T follicular helper cell (primary cell): Measurements from ENCODE around the gene ABCC12.
A peak's percentile ranks its signal among the peaks of the same experiment; 100 is the strongest.

Experiments used
- DNase-seq: peaks from one replicate; pipeline ENCODE4 v3.0.0-alpha.2; 2020; ENCODE audit warnings: low read depth

The ABCC12 gene

DNA sequence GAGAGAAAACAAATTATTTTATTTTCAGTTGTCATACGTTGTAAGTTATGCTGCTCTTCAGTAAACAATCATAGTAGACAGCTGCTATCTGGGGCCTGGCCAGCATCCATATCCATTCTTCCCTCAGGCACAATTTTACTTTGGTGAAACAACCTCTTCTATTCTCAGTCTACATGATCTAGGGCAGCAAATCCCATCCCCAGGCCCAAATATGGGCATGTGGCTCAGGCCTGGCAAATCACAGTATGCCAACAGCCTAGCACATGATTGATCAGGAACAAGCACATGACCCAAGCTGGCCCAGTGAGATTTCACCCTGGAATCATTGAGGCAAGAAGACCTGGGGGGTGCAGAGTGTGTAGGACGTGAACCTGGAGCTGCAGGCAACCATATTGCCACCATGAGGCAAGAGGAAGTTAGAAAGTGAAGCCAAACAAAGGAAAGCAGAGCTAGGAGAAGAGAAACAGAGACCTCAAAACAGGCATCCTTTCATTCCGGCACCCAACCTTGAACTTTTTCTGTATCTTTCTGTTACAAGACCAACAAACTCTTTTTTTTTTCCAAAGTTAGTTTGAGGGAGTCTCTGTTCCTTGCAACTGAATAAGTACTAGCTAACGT, 10.3 kb upstream of the ABCC12 start:
- DNase-seq: no peak

DNA sequence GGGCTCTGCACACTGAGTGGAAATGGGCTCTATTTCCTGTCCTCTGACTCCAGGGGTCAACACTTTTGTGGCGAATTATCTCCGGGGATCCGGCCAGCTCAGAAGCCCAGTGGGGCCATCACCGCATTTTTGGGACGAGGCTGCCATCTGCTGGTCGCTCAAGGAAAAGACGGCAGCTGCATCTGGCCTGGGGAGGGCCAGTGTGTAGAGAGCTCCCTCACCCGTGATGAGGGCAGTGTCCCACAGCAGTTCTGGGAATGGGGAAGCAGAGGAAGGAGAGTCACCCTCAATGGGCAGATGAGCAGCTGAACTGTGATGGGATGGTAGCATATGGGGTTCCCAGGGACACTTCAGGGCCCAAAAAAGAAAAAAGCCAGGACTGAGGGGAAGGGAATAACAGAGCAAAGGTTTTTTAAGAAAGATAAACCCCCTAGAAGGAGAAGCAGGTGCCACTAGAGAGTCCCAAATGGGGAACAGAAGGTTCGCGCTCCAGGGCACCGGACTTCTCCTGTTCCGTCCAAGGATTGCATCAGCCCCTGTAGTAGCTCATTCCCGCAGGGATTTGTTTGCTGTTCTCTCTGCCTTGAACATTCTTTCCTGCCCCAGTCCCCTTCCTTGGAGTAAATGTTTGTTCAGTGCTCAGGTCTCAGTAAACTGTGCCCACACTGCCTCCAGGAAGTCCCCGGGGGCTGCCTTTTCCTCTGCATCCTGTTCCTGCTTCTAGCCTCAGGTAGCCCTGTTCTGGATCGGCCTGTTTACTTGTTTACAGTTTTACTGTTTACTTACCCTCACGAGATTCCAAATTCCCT, 9.3 kb upstream of the ABCC12 start:
- DNase-seq: peak; percentile 43

DNA sequence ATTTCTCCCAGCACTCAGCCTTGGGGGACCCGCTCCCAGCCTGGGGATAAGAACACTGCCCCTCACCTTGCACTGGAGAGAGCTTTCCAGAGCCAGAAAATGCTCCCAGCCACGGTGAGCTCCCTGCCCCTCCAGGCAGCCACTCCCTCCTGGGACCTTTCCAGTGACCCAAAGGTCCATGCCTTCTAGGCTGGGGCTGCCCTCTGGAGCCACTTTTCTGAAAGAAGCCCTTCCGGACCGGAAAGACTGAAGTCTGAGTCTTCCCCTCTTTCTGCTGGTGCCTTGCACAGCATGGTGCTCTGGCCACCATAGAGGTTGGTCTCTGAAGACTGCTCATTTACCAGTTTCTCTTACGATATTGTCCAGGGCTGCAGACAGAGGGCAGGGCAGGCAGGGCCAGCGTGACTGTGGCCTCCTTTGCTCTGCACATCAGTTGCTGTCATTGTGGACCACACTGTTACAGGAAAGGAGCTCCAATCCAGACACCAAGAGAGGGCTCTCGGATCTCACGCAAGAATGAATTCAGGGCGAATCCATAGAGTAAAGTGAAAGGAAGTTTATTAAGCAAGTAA, 7.1 kb upstream of the ABCC12 start:
- no peak for DNase-seq

DNA sequence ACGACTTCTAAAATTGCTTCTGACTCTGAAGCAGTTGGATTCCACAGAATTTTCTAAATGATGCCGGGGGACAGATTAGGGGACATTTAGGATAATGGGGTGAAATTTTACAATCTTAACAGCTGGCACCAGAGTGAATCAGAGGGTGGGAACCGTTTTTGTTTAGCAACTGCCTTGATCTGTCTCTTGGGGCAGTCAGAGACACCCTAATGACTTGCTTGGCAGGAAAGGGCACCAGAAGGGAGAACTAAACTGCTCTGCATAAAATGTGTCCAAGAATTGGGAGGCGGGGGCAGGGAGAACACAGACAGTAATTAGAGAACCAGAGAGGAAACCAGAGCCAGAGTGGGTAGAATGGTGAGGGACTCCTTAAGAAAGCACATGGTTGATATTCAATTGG, 6.1 kb upstream of the ABCC12 start:
- DNase-seq: no peak

DNA sequence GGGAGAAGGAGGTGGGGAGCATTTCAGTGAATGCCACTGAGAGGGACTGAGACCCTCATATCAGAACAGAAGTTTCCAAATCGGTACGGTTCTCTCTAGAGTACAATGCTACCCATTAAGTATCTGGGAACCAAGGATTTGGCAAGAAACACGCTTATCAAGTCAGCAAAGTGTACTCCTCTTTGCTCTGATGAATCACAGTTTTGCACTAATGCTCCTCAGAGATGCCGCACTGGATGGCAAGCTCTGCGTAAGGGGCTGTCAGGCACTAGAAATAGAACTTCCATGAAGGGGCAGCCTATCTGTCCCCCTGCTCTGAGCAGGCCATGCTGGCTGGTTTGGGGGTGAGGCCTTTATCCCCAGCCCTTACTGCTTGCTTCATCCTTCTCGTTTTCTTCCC, 4.8 kb upstream of the ABCC12 start:
- DNase-seq: no peak

DNA sequence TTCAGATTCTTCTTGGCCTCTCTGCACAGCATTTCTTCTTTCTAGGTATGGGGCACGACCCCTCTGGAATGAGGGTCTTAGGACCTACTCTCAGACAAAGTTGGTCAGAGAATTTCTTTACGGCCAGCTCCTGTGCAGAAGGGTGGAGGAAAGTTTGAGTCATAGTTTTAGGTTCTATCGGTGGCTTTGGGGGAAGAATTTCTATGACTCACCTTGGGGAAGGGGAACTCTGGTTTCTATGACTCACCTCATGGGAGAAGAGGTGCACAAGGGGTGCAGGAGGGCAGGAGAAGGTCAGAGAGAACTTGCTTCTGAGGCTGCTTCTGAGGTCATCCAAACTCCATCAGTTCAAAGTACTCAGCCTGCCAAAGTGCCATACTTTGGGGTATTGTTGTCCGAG, 2.5 kb upstream of the ABCC12 start:
- DNase-seq: no peak

DNA sequence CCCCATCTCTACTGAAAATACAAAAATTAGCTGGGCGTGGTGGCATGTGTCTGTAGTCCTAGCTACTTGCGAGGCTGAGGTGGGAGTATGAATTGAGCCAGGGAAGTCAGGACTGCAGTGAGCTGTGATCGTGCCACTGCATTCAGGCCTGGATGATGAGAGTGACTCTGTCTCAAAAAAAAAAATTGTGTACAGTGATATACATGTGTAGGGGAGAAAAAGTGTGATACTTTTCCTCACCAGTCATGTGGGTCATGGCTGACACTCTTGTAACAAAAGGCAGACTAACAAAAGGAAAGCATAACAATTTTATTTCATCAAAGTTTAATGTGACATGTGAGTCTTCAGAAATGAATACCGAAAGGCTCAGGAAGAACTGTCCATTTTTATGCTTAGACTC, 2.0 kb upstream of the ABCC12 start:
- DNase-seq: no peak

DNA sequence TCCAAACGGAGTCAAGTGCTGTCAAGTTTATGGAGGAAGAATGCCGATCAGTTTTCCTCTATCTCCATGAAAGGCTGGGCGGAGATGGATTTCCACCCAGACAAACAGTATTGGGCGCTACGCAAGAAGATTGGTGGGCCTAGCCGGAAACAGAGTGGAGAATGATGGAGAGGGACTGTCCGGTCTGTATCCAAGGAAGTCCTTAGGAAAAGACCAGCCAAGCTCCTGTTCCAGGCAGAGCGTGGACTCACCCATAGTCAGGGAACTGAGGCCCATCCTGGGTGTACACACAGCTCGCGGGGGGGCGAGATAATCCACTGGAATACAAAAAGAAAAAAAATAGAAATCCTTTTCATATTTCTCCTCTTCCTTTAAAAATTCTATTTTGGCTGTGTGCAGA, 1.5 kb upstream of the ABCC12 start:
- DNase-seq: no peak

DNA sequence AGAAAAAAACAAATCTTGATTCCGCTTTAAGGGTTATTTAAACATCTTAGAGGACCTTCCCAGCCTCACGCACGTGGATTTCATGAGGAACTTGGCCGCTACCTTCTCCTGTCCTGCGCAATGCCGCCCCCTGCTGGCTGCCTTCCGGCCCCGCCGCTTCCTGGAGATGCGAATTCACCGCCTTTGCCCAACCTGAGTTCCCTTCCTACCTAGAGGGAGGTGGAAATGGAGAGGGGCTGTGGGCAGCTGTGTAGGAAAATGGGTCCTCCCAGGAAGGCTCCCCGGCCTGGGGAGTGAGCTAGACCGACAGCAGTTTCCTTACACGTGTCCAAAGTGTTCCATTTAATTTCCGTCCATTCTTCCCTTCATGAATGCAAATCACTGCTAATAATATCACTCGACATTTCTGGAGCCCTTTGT, 1.0 kb upstream of the ABCC12 start:
- peak; percentile 71 for DNase-seq

DNA sequence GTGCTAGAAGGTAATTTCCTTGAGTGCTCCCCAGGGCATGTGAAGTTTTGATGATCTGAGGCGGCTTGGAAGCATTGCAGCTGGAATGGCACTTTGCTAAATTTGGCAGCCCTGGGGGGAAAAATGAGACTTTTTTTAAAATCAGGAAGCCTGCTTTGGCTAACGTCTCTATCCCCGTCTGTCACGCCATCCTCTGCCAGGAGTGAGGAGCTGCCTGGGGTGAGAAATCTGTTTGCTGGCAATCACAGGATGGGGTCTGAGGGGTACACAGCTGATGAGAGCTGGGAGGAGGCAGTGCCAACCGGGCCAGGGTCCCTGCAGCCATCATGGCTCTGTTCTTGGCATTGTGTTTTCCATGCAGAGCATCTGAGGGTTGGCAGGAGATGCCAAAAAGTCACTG, 2.0 kb downstream of the ABCC12 start:
- no peak for DNase-seq

DNA sequence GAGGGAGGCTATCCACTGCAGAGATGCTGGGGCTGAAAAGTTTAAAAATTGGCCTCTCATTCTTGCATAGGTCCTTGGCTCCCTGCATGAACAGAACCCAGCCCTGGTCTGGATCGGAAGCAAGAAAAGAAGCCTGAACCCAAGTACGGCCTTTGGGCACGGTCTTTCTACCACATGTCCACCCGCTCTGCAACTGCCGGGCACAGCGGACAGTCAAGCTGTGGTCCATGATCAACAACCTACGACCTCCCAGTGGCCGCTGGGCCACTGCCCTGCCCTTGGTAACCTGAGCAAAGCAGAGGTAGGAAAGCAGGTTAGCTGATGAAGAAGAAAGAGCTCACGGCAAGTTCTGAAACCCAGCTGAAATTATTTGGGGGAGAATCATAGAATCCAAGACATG, 3.6 kb downstream of the ABCC12 start:
- no peak for DNase-seq

DNA sequence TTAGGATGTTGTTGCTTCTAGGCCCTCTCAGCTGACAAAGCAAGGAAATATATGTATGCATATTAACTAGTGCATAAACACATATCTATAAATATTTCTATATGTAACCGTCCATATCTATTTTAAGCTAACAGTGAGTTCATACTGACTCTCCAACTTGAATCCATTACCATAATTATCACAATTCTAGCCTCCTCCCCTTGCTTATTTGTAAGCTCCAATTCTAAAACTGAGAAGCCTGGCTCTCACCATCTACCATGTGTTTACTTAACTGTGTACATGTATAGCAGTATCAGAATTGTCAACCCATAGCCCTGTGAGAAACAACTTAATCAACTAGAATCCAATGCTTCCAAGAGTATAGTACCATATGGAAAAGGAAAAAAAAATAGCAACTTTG, 5.1 kb downstream of the ABCC12 start:
- DNase-seq: no peak

DNA sequence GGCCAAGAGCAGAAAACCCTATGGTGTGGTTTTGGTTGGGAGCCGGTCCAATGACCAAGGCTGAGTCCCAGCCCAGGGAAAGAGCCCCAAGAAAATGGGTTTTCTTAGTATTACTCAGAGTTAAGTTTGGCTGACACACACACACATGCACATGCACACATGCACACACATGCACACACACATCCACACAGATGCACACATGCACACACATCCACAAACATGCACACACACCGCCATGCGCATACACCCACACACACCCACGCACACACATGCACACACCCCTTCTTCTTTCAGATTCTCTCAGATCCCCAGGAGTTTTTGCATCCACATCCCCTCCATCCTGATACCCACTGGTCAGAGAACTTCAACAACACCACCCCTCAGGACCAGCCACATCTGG, 9.1 kb downstream of the ABCC12 start:
- no peak for DNase-seq

DNA sequence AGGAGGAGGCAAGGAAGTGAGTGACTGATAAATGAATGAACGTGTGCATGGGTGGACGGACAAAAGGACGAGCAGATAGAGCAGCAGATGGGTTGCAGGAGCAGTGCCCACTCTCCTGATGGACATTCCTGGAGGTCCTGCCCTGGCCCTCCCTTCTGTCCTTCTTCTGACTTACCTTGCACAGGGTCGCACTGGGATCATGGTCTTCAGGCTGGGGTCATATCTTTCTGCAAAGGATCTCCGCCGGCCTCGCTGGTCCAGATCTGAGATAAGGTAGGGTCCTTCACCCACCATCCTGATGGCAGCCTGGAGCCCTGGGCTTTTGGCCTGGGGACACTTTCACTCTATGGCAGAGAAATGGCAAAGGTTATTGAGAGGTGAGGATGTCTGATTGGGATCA, 9.7 kb downstream of the ABCC12 start:
- no peak for DNase-seq

DNA sequence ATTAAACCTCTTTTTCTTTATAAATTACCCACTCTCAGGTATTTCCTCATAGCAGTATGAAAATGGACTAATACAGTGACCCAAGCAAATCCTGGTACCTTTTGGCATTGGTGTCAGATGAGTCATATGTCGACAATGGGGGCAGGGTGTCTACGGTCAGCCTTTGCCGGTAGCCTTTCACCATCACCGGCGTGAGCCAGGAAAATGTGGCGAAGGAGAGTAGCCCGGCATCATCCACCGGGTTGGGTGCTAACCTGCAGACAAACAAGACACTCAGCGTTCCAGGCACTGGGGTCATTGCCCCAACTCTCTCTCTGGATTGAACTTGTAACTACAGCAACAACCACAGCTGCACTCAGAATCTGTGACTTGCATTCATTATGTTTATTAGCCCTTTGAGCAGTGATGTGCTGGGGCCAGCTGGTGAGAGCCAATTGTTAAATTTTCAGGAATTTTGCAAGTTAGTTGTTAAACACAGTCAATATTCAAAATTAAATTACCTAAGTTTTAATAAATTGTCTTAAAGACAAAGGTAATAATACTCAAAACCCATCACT, 11.9 kb downstream of the ABCC12 start:
- DNase-seq: no peak

DNA sequence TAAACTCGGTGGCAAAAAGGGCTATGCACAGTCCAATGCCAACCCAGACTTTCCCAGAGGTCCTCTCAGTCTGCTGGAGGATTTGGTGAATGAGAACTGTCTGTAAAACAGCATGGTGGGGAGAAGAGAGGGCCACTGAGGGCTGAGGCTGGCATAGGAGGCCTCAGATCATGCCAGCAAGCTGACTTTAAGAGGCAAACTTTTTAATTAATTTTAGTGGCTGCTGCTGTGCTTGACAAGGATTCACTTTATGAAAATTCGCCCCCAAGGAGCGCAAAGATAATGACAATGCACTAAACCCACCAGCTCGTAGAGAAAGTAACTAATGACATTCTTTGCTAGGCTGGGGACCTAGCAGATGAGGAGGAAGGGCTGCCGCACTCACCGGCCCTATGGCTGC, 15.0 kb downstream of the ABCC12 start:
- DNase-seq: no peak

DNA sequence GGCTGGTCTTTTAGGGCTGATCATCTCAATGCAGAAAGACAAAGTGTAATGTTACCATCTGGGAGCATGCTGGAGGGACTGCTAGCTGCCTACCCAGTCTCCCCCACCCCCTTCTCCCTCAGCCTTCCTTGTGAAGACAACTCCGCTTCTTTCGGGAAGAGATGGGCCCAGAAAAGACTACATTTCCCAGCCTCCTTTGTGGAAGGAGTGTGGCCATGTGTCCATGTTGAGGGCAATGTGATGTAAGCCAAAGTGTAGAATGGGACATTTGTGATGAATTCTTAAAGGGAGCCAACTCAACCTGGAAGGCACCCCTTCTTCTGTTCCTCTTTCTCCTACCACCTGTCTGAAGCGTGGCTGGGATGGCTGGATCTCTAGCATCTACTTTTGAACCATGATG, 16.3 kb downstream of the ABCC12 start:
- no peak for DNase-seq

DNA sequence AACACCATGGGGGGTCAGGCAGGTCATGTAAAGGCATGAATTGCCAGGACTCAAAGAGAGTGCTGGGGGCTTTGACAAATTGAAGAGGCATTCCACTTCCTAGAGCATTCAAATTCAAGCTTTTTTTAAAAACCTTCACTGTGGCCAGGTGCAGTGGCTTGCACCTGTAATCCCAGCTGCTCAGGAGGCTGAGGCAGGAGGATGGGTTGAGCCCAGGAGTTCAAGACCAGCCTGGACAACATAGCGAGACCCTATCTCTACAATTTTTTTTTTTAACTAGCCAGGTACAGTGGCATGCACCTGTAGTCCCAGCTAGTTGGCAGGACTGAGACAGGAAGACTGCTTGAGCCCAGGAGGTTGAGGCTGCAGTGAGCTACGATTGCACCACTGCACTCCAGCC, 17.2 kb downstream of the ABCC12 start:
- no peak for DNase-seq

DNA sequence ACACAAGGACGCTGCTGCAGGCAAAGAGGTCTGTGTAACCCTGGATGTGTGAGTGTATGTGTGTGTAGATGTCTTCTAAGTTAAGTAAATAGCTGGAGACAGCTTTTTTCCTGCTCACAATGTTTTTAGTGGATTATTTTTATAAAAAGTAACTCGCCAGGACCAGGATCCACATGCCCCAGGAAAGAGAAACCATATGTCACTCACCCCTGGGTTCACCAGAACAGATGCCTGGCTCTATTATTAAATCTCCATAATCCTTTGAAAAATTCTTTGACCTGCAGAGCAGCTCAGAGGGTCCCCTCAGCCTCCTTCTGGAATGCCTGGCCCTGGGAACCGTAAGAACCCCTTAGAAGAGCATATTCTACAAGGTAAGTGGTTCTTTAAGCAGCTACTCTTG, 18.0 kb downstream of the ABCC12 start:
- no peak for DNase-seq

DNA sequence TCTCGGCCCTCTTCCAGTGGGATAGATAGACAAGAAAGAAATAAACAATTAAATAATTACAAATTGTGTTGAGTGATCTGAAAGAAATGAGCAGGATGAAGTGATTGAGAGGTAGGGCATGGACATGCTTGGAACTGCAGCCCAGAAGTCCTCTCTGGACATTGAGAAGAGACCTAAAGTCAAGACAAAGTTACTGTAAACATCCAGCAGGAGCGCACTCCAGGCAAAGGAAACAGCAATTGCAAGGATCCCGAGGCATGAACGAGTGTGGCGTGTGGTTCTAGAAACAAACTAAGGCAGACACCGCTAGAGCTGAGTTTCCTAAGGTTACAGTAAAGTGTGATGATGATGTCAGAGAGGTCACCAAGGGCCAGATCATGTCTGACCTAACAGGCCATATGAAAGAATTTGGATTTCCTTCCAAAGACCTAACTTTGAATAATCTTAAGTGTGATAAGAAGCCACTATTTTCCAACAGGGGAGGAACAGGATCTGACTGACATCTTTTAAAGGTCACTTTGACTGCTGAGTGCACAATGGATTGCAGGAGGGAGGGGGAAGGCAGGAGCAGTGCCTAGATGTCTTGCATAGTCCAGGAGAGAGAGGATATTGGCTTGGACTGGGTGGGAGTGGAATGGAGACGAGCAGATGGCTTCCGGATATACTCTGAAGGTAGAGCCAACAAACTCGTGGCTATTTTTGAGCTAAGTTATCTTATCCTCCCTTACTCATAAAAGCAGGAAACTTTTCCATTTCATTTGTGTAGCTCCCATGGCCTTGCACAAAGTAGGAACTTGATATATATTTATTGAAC, 19.0 kb downstream of the ABCC12 start:
- no peak for DNase-seq

DNA sequence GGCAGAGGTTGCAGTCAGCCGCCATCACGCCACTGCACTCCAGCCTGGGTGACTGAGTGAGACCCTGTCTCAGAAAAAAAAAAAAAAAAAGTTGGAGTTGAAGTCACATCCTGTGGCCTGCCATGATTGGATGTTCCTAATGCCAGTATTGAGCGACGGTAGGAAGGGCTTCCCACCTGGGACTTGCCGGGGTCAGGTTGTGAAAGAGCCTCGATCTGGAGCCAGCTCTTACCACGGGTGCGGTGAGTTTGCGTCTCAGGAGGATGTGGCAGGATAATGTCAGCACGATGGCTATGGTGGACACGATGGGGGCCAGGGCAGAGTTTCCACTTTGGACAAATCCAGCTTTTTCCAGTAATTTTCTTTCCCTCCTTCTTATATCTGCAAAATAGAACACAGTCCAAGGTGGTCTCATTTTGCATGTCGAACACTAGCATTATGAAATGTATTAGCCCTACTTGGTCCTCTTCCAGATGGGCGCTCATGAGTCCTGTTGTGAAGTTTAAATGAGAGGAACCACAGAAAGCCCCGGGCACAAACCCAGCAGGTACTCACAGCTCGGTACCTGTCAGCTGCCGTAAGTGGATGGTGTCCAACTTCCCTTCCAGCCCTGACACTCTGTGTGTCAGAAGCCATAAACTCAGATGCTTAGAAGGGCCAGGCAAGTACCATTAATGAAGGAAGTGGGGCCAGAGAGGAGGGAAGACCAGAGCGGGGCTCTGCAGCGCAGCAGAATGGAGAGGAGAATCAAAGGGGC, 22.2 kb downstream of the ABCC12 start:
- DNase-seq: no peak

DNA sequence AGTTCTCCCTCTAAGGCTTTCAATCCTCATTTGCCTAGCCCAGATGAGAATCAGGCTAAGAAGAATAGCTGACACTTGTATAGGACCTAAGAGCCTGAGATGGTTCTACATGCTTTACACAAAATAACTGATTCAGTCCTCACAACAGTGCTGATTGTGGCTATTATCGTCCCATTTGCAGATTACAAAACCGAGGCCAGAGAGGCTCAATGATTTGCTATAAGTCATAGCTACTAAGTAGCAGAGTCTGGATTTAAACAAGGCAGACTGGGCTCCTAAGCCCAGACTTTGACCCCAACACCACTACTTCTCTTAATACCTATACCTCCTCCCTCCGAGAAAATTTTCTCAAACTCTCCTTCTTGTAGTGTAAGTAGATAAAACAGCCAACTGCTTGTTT, 23.1 kb downstream of the ABCC12 start:
- no peak for DNase-seq
